GM21360 (cell line): Measurements from ENCODE around the gene CDC7.
A peak's percentile ranks its signal among the peaks of the same experiment; 100 is the strongest.

Experiments
- ATAC-seq: cut with Tn5 transposase; IDR thresholded peaks from one replicate; pipeline ENCODE4 v1.9.1; 2021; ENCODE audit warnings: mild to moderate bottlenecking, moderate library complexity; ENCODE audit not compliant: unreplicated experiment

Gene CDC7

DNA sequence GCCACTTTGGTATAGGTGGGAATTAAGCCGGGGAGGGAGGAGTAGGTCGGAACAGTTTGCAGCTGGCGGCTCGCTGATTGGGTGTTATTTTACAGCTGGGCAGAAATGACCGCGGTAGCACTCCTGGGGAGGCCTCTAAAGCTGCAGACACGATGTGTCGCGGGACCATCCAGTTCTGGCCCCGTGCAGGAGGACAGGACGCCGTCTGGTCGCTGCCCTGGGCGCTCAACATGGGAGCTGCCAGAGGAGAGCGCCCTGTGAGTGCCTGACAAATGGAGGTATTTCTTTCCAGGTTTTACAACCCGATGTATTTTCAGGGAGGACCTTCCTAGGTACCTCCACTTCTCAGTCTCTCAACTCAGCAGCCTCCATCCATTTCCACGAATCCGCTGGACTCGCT is 46.2 kb downstream of the CDC7 start:
- no peak for ATAC-seq

DNA sequence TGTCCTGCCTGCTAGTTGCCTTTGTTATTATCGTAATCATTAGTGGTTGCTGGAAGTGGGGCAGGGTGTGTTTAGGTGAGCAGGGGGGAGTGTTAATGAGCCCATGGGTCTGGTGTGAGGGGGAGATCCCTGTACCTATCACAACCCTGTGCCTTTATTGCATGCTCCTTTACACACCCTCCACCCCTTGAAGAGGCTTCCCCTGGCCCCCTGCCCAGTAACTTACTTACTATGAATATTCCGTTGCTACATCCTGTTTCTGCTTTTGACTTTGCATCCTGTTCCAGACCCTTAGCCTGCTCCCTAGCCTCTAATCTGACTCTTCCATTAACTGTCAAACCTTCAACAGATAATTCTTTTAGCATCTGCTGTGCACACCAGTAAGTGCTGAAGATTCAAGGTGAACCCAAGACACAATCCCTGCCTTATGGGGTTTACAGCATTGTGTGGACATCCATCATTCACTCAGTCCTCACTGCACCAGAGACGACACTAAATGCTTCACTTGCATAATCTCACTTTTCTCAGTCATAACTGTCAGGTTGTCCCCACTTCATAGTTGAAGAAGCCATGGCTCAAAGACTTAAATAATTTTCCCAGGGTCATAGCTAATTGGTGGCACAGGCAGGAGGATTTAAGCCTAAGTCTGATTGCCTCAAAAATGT is 47.9 kb downstream of the CDC7 start:
- no peak for ATAC-seq

DNA sequence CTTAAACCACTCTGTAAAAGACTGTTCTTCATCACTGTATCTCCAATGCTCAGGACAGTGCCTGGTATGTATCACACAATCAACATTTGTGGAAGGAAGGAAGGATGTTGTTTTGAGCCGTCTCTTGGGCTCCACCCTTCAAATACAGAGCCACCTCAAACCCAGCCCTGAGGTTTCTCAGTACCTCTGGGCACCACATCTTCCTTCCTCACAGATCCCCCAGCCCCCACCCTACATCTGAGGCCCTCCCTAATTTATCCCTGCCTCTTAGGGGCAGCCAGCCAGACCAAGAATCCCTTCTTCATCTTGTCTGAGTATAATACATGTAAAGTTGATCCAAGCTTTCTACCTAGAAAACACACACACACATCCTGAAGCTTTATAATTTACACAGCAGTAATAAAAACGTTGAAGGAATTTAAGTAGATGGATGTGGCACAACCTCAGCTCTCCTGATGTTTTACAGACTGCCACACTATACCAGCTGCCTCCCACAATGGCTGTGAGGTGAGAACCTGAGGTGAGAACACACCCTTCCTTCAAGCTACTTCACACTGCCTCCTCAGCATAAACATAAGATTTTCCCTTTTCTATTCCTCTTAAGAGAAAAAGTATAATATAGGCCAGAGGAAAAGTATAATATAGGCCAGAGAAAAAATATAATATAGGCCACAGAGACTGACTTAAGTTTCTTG is 48.5 kb downstream of the CDC7 start:
- ATAC-seq = no peak

DNA sequence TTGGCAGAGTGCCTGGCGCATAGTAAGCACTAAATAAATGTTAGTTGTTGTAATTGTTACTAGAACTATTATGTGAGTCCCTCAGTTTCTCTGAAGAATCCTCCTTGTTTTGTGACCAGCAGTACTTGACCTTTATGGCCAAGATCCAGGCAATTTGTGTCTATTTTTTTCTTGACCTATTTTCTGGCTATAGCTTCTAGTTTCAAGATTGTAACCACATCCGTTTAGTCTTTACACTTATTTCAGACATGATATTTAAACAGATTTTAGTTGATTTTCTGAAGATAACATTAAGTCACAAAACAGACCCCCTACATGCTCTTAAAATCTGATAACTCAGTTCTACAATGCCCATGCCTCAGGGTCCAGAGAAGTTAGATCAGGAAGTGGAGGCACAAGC is 50.3 kb downstream of the CDC7 start:
- no peak for ATAC-seq

DNA sequence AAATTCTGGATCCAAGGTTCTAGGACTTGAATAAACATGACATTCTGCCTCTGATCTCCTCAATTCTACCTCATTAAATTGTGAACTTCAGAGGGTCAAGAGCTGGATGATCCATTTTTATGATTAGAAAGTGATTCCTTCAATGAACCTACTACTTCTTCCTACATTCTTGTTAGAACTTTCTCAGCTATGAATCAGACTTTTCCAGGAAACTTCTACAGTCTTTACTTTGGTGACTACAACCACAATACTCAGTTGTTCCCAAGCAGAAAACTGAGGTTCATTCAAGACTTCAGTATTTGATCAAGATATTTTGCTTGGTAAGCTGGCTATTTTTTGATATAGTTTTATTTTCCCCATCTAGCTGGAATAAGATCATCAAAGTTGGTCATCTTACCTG is 51.4 kb downstream of the CDC7 start:
- no peak for ATAC-seq

DNA sequence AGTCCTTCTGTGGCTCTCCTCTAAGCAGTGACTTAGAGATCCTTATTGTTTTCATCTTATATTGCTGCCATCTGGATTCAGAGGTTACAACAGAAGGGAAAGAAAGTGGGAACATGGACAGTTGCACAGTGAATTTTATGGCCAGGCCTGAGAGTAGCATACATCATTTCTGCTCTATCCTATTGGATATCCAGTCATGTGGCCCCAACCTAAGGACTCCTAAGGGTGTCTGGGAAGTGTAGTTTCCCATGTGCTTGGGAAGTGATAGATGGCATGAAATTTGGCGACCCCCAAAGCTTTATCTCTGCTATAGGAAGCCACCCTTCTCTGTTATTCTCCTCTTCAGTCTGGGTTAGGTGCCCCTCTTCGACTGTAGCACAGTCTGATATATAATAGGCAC is 51.9 kb downstream of the CDC7 start:
- no peak for ATAC-seq

DNA sequence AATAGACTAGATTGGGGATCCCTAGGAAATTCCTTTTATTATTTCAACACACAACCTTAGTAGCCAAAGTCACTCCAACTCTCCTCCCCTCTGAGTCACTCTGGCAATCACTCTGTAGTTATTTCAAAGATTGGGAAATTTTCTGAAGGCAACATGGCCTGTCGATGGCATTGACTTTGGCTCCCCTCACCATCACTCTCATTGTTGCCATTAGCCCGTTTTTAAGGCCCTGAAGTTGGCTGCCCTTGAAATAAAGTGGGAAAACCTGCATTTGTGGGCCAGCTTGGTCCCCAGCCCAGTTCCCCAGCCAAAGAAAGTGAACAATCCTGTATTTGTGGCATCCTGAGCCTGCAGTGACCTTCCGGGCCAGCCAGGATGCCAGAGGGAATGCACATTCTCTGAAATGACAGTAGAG is 52.5 kb downstream of the CDC7 start:
- ATAC-seq = no peak

DNA sequence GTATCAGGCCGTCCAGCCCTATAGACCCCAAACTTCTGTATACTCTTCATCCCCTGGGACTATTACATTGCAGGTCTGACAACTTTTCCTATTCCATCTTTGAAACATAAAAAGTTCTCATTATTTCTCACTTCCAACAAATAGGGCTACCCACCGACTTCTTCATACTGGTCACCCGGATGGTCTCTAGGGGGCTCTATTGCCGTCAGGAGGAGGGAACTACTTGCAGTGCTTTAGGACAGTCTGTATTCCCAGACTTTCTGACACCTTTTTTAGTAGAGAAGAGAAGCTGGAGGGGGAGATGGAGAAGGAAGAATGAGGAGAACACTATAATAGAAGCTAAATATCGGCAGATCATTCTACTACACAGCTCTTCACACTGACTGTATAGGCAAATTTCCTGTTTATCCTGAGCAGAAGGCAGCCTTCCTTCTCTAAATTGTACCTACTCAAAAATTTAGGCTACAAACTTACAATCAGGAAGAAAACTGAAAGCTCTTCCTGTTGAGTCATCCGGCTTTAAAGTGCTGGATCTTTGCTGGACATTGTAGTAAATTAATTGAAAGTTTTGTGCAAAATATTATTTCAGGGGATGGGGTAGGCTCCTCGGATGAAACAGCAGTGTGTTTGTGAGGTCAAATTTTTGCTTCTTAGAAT is 54.6 kb downstream of the CDC7 start:
- ATAC-seq = no peak

DNA sequence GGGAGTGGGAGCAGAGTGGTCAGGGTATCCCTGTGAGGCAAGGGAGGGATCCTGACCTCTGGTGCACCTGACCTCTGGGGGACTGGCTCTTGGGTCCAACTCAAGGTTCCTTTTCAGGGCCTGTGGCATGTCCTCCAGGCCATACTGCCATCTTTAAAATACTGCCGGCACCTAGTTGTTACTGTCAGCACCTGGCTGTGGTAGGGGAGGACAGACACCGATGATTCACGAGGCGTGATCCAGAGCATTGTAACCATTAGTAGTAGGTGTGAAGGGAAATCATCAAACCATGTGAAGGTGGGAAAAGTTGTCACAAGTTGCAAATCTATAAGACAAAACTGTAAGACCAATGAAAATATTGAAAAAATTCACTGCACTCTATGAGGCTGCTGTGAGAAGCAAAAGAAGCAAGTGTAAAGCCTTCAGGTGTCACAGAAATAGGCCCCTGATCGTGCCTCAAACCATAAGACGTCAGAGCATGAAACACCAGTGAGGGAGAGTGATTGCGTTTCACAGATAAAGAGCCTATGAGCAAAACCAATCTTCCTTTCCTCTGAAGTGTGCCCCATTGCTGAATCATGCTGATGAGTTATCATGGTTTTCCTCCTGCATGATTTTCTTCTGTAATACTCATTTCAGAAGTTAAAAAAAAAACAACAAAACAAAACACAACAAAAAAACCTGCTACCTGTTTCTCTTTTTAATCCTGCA is 55.3 kb downstream of the CDC7 start:
- peak; percentile 44 for ATAC-seq

DNA sequence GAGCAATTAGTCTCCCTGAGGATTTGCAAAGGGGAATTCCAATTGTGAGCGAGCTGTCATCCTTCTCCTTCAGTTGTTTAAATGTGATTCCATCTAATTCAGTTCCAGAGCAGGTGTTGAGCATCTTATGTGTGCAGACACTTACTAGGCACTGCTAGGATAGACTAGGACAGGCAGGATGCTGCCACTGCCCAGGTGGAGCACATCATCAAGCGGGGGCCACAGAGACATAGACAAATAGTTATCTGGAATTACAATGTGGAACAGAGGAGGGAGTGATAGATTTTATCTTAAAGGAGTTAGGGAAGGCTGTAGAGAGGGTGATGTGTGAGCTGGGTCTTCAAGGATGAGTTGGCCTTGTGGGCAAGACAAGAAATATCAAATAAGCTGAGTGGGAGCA is 55.9 kb downstream of the CDC7 start:
- ATAC-seq = no peak

DNA sequence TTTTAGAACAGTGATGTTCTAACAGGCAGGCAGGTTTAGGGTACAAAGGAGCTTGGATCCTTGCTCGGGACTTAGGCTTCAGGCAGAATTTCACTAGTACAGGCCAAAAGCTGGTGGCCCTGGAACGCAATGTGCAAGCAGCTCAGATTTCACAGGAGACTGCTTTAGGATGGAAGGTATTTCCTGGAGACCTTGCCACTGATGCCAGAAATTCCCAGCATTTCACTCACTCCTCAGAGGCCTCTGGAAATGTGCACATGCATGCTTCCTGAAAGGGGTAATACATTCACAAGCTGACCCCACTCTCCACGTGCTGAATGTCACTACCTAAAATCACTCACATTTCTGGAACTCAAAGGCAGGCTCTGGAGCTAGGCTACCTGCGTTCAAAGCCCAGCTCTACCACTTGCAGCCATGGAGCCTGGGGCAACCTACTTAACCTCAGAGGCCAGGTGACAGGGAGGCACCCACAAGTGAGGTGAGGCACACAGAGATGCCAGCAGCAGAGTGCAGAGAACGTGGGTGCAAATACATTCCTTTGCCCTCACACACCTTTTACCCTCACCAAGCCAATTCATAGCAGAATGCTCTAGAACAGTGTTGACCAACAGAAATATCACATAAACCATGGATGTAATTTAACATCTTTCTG is 56.5 kb downstream of the CDC7 start:
- ATAC-seq = no peak

DNA sequence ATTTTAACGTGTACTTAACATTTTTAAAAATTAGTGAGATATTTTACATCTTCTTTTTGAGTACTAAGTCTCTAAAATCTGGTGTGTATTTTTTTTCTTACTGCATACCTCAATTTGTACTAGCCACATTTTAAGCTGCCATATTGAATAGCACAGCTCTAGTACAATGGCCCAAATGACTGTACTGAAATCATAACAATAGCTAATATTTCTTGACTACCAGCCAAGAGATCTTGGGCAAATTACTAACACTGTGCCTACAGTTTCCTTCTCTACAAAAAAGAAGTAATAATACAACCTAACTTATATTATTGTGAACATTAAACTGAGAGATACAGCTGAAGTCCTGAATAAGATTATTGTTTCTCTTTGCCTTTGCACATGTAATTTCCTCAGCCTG is 57.2 kb downstream of the CDC7 start:
- no peak for ATAC-seq

DNA sequence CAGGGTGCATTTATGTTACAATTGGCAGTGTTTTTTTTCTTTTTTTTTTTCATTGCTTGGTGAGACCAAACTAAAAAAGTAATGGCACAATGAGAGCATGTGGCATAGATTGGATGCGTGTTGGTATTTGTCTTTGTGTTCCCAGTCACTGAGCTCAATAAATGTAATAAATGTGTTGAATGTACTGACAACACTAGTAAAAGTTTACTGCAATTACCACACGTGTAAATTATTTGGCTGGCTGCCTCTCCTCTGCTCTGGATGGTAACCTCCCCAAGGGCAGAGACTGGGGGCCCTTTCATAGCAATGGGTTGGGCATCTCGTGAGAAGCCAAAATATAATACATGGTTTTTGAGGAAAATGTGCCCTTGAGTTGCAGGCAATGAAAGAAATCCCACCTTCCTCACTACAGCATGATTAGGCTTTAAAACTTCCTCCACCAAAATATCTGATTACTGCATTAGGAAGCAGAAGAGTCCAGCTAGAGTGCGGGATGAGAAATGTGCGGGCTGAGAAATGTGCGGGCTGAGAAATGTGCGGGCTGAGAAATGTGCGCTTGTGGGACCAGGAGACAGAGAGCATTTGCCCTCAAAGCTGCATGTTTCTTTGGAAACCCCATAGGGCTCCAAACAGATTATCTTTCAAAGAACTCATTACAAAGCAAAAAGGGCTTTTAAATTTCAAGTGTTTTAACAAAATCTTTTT is 58.5 kb downstream of the CDC7 start:
- ATAC-seq = no peak

DNA sequence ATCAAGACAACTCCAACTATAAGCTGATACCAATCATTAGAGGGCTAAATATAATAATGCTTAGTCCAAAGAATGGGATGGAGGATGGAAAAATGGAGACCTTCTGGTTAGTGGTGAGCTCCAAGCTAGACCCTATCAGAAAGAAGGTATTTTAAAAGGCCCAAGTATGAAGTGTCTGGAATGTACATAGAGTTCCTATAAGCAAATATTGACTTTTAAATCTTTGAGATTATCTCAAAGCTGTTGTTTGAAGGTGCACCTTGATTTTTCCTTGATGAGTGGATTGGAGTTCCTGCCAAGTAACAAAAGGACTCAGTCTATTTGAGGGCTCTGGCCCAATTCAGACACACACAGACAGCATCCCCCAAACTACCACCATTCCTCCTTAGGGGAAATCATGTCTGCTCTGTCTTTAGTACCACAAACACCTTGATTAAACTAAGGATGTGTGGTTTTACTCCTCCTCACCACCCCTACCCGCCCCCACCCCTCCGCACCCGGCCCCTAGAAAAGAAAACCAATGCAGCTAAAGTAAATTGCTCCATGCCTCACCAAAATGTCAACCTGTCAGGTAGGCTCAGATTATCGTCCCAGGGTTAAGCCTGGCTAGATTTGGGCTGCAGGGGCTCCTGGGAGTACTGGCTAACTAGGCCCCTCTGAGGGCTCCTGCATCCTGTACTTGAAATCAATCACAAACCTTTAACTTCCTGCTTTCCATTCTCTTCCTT is 59.4 kb downstream of the CDC7 start:
- no peak for ATAC-seq

DNA sequence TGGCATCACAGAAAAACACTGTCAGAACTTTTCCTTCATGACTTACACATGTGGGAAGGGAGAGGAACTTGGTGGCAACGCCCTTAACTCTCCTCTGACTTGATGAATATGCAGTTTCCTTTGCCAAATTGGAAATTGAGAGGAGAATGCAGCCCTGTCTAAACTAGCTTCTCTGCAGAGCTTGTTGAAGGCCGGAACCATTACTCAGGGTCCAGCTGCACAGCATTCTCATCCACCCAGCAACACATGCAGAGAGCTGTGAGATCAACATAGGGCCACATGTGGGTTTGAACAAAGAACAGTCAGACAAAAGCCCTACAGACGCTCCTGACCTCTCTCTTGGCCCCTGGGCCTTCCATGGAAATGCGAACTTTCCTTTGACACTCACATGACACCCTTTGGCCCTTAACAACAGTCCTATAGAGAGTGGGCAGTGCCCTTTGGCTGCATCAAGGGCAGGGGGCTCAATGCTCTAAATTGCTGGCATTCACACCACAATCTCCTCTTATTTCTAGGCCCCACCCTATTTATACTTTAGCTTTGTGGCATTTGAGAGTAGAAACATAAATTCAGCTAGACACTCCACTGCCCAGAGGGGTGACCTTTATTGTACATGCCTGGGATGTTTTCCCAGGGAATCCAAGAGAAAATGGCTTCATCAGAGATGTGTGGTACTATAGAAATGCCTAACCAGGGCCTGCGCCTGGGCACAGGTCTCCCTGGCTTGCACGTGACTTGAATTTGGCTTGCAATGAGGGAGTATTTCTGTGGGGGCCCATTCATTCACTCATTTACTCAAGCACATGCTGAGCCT is 64.4 kb downstream of the CDC7 start:
- no peak for ATAC-seq

DNA sequence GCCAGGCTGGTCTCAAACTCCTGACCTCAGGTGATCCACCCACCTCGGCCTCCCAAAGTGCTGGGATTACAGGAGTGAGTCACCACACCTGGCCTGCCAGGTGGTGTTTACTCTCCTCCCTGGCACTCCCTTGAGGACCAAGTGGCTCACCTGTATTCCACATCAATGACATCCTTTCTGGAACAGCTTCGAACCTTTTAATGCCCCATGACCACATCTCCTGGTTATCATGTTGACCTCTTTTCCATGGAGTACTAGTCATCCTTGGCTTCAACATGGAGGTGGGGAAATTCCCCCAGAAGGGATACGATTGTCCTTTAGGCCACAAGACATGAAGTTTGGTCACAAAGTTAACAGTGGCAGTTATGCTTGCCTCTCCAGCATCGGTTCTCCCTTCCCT is 66.9 kb downstream of the CDC7 start:
- no peak for ATAC-seq

DNA sequence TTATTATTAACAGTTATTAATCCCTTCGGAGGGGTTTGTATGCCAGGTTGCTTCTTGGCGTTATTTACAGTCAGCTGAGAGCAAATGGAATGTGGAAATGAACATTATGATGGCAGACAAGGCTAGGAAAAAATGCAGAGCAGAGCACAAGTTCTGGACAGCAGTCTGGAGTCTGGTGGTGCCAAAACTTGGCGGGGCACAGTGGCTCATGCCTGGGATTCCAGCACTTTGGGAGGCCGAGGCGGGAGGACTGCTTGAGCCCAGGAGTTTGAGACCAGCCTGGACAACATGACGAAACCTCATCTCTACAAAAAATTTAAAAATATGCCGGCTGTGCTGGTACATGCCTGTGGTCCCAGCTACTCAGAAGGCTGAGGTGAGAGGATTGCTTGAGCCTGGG is 67.6 kb downstream of the CDC7 start:
- no peak for ATAC-seq

DNA sequence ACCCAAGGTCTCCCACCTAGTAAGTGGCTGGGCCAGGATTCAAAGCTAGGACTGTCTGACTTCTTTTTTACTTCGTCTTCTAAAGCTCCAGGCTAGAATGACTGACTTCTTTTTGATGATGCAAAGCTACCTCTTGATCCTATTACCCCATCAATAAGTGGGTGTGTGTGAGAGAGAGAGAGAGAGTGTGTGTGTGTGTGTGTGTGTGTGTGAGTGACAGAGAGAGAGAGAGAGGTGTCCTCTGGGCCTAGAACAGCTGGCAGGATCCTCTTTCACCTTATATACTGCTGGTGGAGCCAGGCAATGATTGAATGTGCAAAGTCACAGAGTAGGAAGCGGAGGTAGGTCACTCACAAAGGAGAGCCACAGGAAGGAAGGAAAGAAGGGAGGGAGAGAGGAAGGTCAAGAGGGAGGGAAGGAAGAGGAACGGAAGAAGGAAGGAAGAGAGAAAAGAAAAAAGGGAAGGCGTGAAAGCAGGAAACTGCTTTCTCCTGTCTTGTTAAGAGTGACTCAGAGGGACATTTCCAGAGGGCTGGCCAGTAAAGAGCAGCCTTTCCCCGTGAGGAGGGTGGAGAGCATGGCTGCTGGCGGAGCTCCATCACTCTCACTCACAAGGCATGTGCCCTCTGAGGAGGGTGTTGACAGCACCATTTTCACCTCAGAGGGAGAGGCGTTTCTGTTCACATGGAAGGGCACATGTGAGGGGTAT is 68.9 kb downstream of the CDC7 start:
- ATAC-seq = no peak

DNA sequence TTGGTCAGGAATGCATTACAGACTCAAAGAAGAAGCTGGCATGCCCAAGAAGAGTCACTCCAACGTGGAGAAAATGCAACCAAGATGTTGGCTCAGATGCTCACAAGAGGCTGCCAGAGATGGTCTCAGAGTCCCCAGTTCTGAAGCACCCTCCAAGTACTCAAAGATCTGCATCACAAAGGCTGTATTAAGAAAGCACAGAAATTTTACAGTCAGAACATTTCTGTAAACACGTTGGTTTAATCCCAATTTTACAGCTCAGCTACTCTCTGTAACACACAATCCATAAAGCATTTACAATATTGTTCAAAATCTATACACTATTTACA is 69.4 kb downstream of the CDC7 start:
- no peak for ATAC-seq
